GM20000 (cell line): ENCODE measurements around the gene MRPS10.

Source experiments
- DNase-seq: peaks from one replicate; pipeline ENCODE4 v3.0.0; 2012; ENCODE audit warnings: low spot score
- TF ChIP-seq, protein P1 (sequence below): IDR thresholded peaks from 2 replicates; pipeline ENCODE4 v1.5.1; 2012; ENCODE audit warnings: mild to moderate bottlenecking, control low read depth; ENCODE audit errors: extremely low read depth, missing control alignments

MRPS10 gene

DNA sequence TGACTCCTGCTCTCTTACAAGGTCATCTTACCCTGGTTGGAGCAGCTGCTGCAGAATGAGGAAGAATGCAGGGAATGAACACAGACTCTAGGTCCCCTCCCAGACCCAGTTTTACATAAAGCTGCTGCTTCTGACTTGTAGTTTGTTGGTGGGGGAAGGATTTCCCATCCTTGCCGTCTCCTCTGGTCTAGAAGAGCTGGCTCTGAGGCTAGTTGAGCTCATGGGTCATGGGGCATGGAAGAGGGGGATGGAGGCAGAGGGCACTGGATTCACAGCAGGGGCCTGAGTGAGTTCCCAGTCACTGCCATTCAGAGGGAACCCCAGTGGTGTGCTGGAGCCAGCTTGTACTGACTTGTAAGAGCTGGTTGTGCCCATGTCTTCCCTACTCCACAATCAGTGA is 53.7 kb downstream of the MRPS10 start:
- no peak for DNase-seq
- TF ChIP-seq, protein P1, sequence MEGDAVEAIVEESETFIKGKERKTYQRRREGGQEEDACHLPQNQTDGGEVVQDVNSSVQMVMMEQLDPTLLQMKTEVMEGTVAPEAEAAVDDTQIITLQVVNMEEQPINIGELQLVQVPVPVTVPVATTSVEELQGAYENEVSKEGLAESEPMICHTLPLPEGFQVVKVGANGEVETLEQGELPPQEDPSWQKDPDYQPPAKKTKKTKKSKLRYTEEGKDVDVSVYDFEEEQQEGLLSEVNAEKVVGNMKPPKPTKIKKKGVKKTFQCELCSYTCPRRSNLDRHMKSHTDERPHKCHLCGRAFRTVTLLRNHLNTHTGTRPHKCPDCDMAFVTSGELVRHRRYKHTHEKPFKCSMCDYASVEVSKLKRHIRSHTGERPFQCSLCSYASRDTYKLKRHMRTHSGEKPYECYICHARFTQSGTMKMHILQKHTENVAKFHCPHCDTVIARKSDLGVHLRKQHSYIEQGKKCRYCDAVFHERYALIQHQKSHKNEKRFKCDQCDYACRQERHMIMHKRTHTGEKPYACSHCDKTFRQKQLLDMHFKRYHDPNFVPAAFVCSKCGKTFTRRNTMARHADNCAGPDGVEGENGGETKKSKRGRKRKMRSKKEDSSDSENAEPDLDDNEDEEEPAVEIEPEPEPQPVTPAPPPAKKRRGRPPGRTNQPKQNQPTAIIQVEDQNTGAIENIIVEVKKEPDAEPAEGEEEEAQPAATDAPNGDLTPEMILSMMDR, result no peak

DNA sequence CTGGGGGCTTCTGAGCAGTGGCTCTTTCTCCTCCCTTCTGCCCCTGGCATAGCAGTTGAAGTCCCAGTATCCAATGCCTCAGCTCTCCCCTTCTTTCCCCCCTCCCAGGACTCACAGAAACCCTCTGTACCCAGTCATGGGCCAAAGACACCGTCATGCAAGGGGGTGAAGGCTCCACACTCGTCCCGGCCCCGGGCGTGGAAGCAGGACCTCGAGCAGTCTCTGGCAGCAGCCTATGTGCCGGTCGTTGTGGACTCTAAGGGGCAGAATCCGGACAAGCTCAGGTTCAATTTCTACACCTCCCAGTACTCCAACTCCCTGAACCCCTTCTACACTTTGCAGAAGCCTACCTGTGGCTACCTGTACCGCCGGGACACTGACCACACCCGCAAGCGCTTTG is 54.8 kb downstream of the MRPS10 start:
- TF ChIP-seq, protein P1, result no peak
- DNase-seq, result no peak

DNA sequence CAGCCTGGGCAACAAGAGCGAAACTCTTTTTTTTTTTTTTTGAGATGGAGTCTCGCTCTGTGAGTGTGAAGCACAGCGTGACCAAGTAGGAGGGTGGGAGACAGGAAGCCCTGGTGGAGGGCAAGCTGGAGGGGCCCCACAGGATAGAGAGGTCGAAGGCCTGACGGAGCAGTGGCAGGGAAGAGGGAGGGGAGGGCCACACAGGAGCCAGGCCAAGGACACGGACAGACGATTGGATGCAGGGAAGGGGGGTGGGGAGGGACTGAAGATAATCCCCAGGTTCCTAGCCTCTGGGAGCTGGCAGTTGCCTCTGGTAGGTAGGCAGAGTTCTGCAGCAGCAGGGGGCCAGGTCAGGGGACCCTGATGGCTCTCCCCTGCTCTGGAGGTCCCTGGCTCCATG is 55.3 kb downstream of the MRPS10 start:
- no peak for DNase-seq
- TF ChIP-seq, protein P1, result no peak

DNA sequence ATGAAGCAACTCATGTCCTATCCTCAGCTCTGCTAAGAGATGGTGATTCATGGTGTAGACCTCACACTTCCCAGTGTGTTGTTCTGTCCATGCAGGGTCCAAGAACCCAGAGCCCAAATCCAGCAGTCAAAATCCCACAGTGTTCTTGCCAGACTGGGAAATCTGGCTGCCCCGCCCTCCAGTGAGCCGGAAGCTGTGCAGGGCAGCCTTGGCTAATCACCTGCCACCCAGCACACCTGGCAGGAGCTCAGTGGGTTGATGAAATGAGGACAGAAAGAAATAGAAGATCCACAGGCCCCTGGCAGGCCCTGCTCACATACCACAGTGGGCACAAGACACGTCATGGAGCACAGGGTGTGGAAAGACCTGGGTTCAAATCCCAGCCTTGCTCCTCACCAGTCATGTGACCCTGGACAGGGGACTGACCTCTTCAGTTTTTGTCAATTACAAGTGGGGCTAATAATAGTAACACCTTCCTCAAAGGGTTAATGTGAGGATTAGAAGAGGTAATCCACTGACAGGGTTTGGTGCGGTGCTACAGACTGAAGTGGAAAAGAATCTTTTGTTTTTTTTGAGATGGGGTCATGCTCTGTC is 58.1 kb downstream of the MRPS10 start:
- TF ChIP-seq, protein P1, result no peak
- DNase-seq, result no peak

DNA sequence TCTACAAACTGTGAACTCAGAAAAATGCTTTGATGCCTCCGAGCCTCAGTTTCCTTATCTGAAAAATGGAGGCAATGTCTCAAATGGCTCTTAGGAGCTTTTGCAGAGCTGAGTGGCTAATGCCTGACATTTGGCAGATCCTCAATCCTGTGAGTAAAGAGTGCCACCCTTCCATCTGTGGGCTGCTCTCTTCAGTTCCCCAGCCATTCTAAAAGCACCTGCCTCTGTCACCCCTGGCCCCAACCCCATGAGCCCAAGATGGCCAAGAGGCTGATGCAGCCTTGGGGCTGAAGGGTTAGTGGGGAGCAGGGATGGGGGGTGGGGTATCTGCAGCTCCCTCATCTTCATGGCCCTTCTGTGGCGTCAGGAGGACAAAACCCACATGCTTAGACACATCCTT is 59.0 kb downstream of the MRPS10 start:
- DNase-seq, result no peak
- TF ChIP-seq, protein P1, result no peak

DNA sequence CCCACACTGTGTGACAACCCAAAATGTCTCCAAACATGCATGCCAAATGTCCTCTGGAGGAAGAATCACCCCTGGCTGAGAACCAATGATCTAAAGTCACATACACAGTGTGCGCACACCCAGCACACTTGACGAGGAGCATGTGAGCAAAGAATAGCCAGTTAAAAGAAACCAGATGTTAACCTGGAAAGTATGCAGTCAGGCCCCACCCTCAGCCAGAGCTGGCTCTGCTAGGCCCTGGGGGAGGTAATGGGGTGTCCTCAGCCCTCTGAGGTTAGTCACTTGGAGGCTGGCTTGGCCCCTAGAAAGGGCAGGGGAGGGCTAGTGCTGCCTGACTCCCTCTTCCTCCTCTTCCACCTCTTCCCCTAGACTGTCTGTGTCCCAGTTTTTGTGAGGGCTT is 59.6 kb downstream of the MRPS10 start:
- TF ChIP-seq, protein P1, result no peak
- no peak for DNase-seq
